SK-N-MC (cell line): ENCODE data around the gene C1orf198.

Source experiments
- EZH2 ChIP-seq: fragments of 200-600 bp; sonication (generic); IDR thresholded peaks from one replicate; pipeline ENCODE4 v1.6.1; 2017; ENCODE audit warnings: antibody characterized with exemption
- FOXP2 ChIP-seq: optimal IDR thresholded peaks from 2 replicates; pipeline ENCODE3; 2011; ENCODE audit warnings: mild to moderate bottlenecking, moderate library complexity; ENCODE audit not compliant: insufficient read depth; ENCODE audit errors: extremely low read length, control extremely low read depth

GRCh38 chr1:230910755-230911117, 42.4 kb upstream of the C1orf198 start:
- no peak for TF ChIP-seq EZH2
- no peak for TF ChIP-seq FOXP2
